Heart right ventricle (tissue), 16 donors: ENCODE measurements around the gene SMAD7. TPM values are rescaled to one million over a fixed set of nuclear protein-coding genes. Genes with fewer than 3 reads are reported as not detected.

Experiments used
- ATAC-seq, 8 donors: fragments of 200-7000 bp; cut with Tn5 transposase; one replicate each; pipeline ENCODE4 v1.9.1; 2020; ENCODE audit warnings: mild to moderate bottlenecking in 8 of 8, moderate library complexity in 8 of 8, moderate number of reproducible peaks in 1 of 8
- DNase-seq, 2 donors: peaks; one replicate each; pipeline ENCODE4 v3.0.0-alpha.2; 2020
- H3K27ac ChIP-seq, 10 donors: fragments of 200-600 bp; sonication (generic) in 2 of 10; one replicate each; pipeline versions ENCODE4 v1.5.0 to v1.8.0; 2020 to 2022; ENCODE audit warnings: mild to moderate bottlenecking in 3 of 10
- H3K27me3 ChIP-seq, 7 donors: fragments of 200-600 bp; one replicate each; pipeline ENCODE4 v1.8.0; 2021 to 2022; ENCODE audit warnings: mild to moderate bottlenecking in 2 of 7
- H3K36me3 ChIP-seq, 9 donors: fragments of 200-600 bp; sonication (generic) in 1 of 9; one replicate each; pipeline versions ENCODE4 v1.5.0 to v1.8.0; 2020 to 2022; ENCODE audit warnings: mild to moderate bottlenecking in 2 of 9
- H3K4me1 ChIP-seq, 9 donors: fragments of 200-600 bp; sonication (generic) in 1 of 9; one replicate each; pipeline versions ENCODE4 v1.5.0 to v1.8.0; 2020 to 2022; ENCODE audit warnings: mild to moderate bottlenecking in 4 of 9
- H3K4me3 ChIP-seq, 10 donors: fragments of 200-600 bp; sonication (generic) in 2 of 10; one replicate each; pipeline versions ENCODE4 v1.5.0 to v1.8.0; 2020 to 2022; ENCODE audit warnings: mild to moderate bottlenecking in 7 of 10, moderate library complexity in 2 of 10
- H3K9me3 ChIP-seq, 11 donors: fragments of 200-600 bp in 10 of 11; sonication (generic) in 2 of 11; one replicate each; pipeline versions ENCODE4 v1.5.0 to v1.8.0; 2013 to 2022; ENCODE audit warnings: mild to moderate bottlenecking in 2 of 11, control low read depth in 1 of 11, moderate library complexity in 1 of 11
- CTCF ChIP-seq, 9 donors: fragments of 200-600 bp; sonication (generic) in 2 of 9; IDR thresholded peaks; one replicate each; pipeline versions ENCODE4 v1.5.0 to v1.8.0; 2021 to 2022; ENCODE audit warnings: antibody characterized with exemption in 9 of 9, mild to moderate bottlenecking in 5 of 9, moderate library complexity in 1 of 9
- WGBS, 2 donors: extraction: QIAGEN DNeasy Blood & Tissue Kit; methylation state at CpG; one replicate each; pipeline ENCODE4 v1.1.7; 2013; ENCODE audit warnings: inconsistent platforms in 1 of 2; 5-methylcytosine and 5-hydroxymethylcytosine counted together
- intact Hi-C, 10 donors: fragments of 100-400 bp; cut with DNase I; formaldehyde crosslinking; loops; one replicate each; pipeline versions ENCODE4 v1.11.1 to v1.14.2; 2022
- long read RNA-seq, 3 donors: library from polyadenylated mRNA; unstranded; transcript quantifications; one replicate each; pipeline ENCODE4 v2.0.0, GENCODE V29; 2020 to 2021
- polyA plus RNA-seq, 2 donors: library from polyadenylated mRNA; stranded (reverse); fragments of 200-250 nt; gene quantifications; one replicate each; pipeline ENCODE4 v1.2.3, GENCODE V29; 2013
- total RNA-seq, 10 donors: library from RNA; stranded (reverse); fragmentation: NEBNext Ultra II Directional in 3 of 10; extraction: Animal tissue kit (Norgen Biotek cat#: 25700) in 3 of 10; gene quantifications; one replicate each; pipeline versions ENCODE4 v1.2.1 to v1.2.4, GENCODE V29; 2021 to 2023
- donor health status: Arrhythmogenic right ventricular cardiomyopathy.
- donor health status: ischemic (EF 13 %, LVEDD 7.1; RV severe dilation, severe dysfunction).
- donor health status: healthy with polysubstance abuse.
- donor health status: DM: no; HTN: yes; CAD: no.
- donor health status: DM: no; HTN: no; CAD: no.
- donor health status: ischemic (EF 25% LVEDD 6.9; RV normal size, moderate dysfunction).
- donor health status: ischemic (EF 25% LVEDD 5.7; RV mildly dilated, moderate dysfunction).
- donor health status: healthy.
- donor health status: DM: yes; HTN: yes; CAD: no.
- donor health status: Ischemic cardiomyopathy.
- donor health status: ischemic (EF 35%, LVEDD 5.7; RV mildly dilated, moderate dysfunction).
- donor health status: nonischemic (EF 11% LVEDD 7.7; RV severe dilation, severe dysfunction).
- donor health status: DM: yes; HTN: yes; CAD: no.
- donor health status: PGD.
- donor health status: ischemic (EF 29% LVEDD 5.4; RV normal size, mild dysfunction).
- donor health status: nonischemic (EF 23%, LVEDD 6.1; RV moderate dilation, normal function).

Gene SMAD7, protein sequence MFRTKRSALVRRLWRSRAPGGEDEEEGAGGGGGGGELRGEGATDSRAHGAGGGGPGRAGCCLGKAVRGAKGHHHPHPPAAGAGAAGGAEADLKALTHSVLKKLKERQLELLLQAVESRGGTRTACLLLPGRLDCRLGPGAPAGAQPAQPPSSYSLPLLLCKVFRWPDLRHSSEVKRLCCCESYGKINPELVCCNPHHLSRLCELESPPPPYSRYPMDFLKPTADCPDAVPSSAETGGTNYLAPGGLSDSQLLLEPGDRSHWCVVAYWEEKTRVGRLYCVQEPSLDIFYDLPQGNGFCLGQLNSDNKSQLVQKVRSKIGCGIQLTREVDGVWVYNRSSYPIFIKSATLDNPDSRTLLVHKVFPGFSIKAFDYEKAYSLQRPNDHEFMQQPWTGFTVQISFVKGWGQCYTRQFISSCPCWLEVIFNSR
- total RNA-seq (10 to 100 TPM; 15.4 to 28.6 (median 19.9) TPM), polyA plus RNA-seq (10 to 100 TPM in 1 of 2 donors, 1 to 10 TPM in 1; 6.7 to 18.7 TPM)
- long read RNA-seq, donor 1, full-length matches to known transcripts: 19 of 23 reads
- long read RNA-seq, donor 1, partial matches to known transcripts: 0 of 23 reads
- long read RNA-seq, donor 1, other reads (novel, unspliced or antisense): 4 of 23 reads
- long read RNA-seq, donor 2, full-length matches to known transcripts: 35 of 42 reads
- long read RNA-seq, donor 2, partial matches to known transcripts: 0 of 42 reads
- long read RNA-seq, donor 2, other reads (novel, unspliced or antisense): 7 of 42 reads
- long read RNA-seq, donor 3, full-length matches to known transcripts: 26 of 38 reads
- long read RNA-seq, donor 3, partial matches to known transcripts: 0 of 38 reads
- long read RNA-seq, donor 3, other reads (novel, unspliced or antisense): 12 of 38 reads

DNA sequence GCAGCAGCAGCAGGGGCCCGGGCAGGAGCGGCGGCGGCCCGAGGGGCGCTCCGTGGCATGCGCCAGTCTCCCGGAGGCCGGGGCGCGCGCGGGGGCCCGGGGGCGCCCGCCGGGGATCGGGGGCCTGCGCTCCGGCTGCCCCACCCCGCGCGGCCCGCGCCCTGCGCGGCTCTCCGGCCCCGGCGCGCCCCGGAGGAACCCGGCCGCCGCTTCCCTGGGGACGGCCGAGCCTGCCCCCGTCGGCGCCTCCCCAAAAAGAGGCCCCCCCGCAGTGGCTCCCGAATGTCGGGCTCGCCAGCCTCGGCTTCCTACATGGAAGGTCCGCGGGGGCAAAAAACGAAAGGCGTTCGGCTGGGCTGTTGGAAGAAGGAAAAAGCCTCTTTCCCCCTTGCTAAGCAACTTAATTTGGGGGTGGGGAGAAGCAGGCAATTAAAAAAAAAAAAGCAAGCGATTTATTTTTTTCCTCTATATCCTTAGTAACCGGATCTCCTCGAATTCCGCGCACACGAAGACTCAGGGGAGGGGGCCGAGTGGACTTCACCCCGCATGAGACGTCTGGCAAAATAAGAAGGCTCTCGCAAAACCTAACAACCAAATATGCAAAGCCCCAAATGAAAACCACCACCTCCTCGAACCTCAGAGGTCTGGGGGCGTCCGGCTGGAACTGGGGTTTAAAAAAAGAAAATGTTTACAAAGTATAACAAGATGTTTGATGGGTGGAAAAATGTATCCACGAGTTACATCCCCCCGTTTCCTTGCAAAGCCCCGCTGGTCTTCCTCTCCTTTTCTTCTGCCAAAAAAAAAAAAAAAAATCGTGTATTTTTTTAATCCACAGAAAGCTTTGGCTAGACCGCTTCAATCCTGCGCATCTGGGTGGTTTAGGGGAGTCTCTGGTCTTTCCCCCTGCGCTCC is at the start of gene SMAD7:
Gene SMAD7, minus strand, starts transcription at position 430 of the 912 bp plus-strand sequence. CDS start 541 bp downstream, outside the sequence.
- Histone ChIP-seq H3K9me3 (no peaks in the 10 kb centered on the region), H3K4me1 (peaks cover 9 to 55% (median 46%) of the 10 kb centered on the region in 9 donors), H3K27ac (peak within 1 kb of the TSS; percentile 93 to 100 (median 98)), H3K36me3 (peaks cover 0 to 26% (median 0%) of the 10 kb centered on the region in 9 donors), H3K4me3 (peak within 1 kb of the TSS; percentile 68 to 96 (median 92)), H3K27me3 (no peaks in the 10 kb centered on the region)
- TF ChIP-seq CTCF (IDR thresholded peaks at IDR 0.05): no peak
- 1% methylated on average over 62 to 71 of the region's 71 CpGs for WGBS, 2 donors
- intact Hi-C loops: loop anchor here in 6 of 10 donors (2.0 to 10.0 kb wide), 9 partner anchors 16 to 273 kb away; no protein-coding TSS in a partner anchor
- ATAC-seq (no peak), DNase-seq (peak; percentile 44 to 57)

- Histone ChIP-seq H3K4me1 (peaks cover 10 to 40% (median 28%) of the 10 kb centered on the region in 9 donors), H3K9me3 (no peaks in the 10 kb centered on the region), H3K4me3 (no peak overlapping the region), H3K27ac (no peak overlapping the region), H3K27me3 (no peaks in the 10 kb centered on the region), H3K36me3 (no peaks in the 10 kb centered on the region)
- TF ChIP-seq CTCF (IDR thresholded peaks at IDR 0.05): no peak
- intact Hi-C loops: no loop called here
- DNase-seq: no peak
- ATAC-seq: no peak
- 89 to 94% methylated on average over 11 of the region's 11 CpGs for WGBS, 2 donors
Observed at GRCh38 chr18:48999569-48999968, 48.8 kb upstream of the SMAD7 start.

- Histone ChIP-seq H3K36me3 (no peaks in the 10 kb centered on the region), H3K4me1 (peaks cover 20 to 53% (median 41%) of the 10 kb centered on the region in 9 donors), H3K27me3 (no peaks in the 10 kb centered on the region), H3K9me3 (no peaks in the 10 kb centered on the region), H3K27ac (peak overlapping the region; percentile 26 to 75 (median 51)), H3K4me3 (no peak overlapping the region)
- no peak for TF ChIP-seq CTCF (IDR thresholded peaks at IDR 0.05)
- intact Hi-C loops: no loop called here
- peak; percentile 55 to 78 (median 70) for ATAC-seq
- 41 to 50% methylated on average over 17 of the region's 17 CpGs for WGBS, 2 donors
- DNase-seq: peak; percentile 50 to 56
Observed at GRCh38 chr18:48997985-48998831, 47.4 kb upstream of the SMAD7 start.
